K562 (cell line): ENCODE results near the gene SCN5A. TPM values are rescaled to one million over a fixed set of nuclear protein-coding genes. Genes with fewer than 3 reads are reported as not detected.

ENCODE experiments used
- CEBPG ChIP-seq, 3 experiments: fragments of 200-800 bp in 1 of 3; sonication (Bioruptor generic) in 1 of 3; sonication (generic) in 1 of 3; formaldehyde crosslinking in 1 of 3; IDR thresholded peaks in 2 of 3; conservative IDR thresholded peaks in 1 of 3; 2 replicates each; pipeline versions ENCODE4 v1.6.1 to v1.8.0; 2016 to 2022; ENCODE audit warnings: missing compliant biosample characterization in 2 of 3, missing genetic modification characterization in 2 of 3, mild to moderate bottlenecking in 1 of 3, missing genetic modification reagents in 1 of 3
- CEBPZ ChIP-seq: fragments of 150-350 bp; IDR thresholded peaks from 2 replicates; pipeline ENCODE4 v1.6.1; 2014; ENCODE audit warnings: low read depth, mild to moderate bottlenecking, low read length, borderline replicate concordance
- CSDE1 ChIP-seq, 2 experiments: fragments of 450-650 bp; IDR thresholded peaks; 2 replicates each; pipeline ENCODE4 v1.6.1; 2016; ENCODE audit warnings: mild to moderate bottlenecking in 1 of 2
- HNRNPL ChIP-seq: fragments of 200-400 bp; formaldehyde crosslinking; IDR thresholded peaks from 2 replicates; pipeline ENCODE4 v1.6.1; 2017; ENCODE audit warnings: low read depth, mild to moderate bottlenecking, low read length
- MAZ ChIP-seq, 2 experiments: fragments of 450-650 bp in 1 of 2; sonication (generic) in 1 of 2; formaldehyde crosslinking; IDR thresholded peaks in 1 of 2; conservative IDR thresholded peaks in 1 of 2; 2 replicates each; pipeline versions ENCODE4 v1.4.0 to v1.5.0; 2020; ENCODE audit warnings: mild to moderate bottlenecking in 1 of 2, missing genetic modification reagents in 1 of 2
- NKRF ChIP-seq: fragments of 450-650 bp; IDR thresholded peaks from 2 replicates; pipeline ENCODE4 v1.6.1; 2016; ENCODE audit warnings: borderline replicate concordance
- SNIP1 ChIP-seq: fragments of 450-650 bp; IDR thresholded peaks from 2 replicates; pipeline ENCODE4 v1.7.1; 2017; ENCODE audit warnings: low read depth, mild to moderate bottlenecking
- TGIF2 ChIP-seq: sonication (generic); formaldehyde crosslinking; IDR thresholded peaks from 2 replicates; pipeline ENCODE4 v1.8.1; 2022; ENCODE audit warnings: mild to moderate bottlenecking, missing genetic modification reagents, moderate library complexity
- ZNF143 ChIP-seq: sonication (generic); formaldehyde crosslinking; IDR thresholded peaks from 2 replicates; pipeline ENCODE4 v1.9.0; 2022; ENCODE audit warnings: mild to moderate bottlenecking, missing genetic modification reagents
- ZNF253 ChIP-seq: fragments of 250-450 bp; sonication (Bioruptor Pico); conservative IDR thresholded peaks from 2 replicates; pipeline ENCODE4 v1.6.1; 2021; ENCODE audit warnings: mild to moderate bottlenecking
- ZNF277 ChIP-seq: fragments of 250-450 bp; sonication (Bioruptor Pico); IDR thresholded peaks from 2 replicates; pipeline ENCODE4 v1.8.0; 2022; ENCODE audit warnings: inconsistent platforms, mild to moderate bottlenecking, moderate library complexity, borderline replicate concordance
- ZNF518B ChIP-seq: fragments of 250-450 bp; sonication (Bioruptor Pico); IDR thresholded peaks from 2 replicates; pipeline ENCODE4 v1.5.0; 2021; ENCODE audit warnings: mild to moderate bottlenecking, moderate library complexity
- ZNF589 ChIP-seq: fragments of 200-800 bp; sonication (Bioruptor generic); IDR thresholded peaks from 2 replicates; pipeline ENCODE4 v1.6.1; 2016; ENCODE audit warnings: low read depth, missing genetic modification characterization, missing compliant biosample characterization
- ZNF778 ChIP-seq: fragments of 450-650 bp; formaldehyde crosslinking; IDR thresholded peaks from 2 replicates; pipeline ENCODE4 v1.4.0; 2020; ENCODE audit warnings: mild to moderate bottlenecking, moderate library complexity
- ZNF79 ChIP-seq: fragments of 250-450 bp; sonication (Bioruptor Pico); IDR thresholded peaks from 2 replicates; pipeline ENCODE4 v1.4.0; 2020; ENCODE audit warnings: low read depth, mild to moderate bottlenecking, moderate library complexity
- polyA plus RNA-seq, 8 experiments: library from polyadenylated mRNA; depleted of rRNA in 4 of 8; stranded (reverse) in 5 of 8; unstranded in 3 of 8; fragments of >200 nt; fragmentation: Nextera tagmentation in 2 of 8; fragmentation: Illumina TruSeq in 1 of 8; extraction: Ambion mirVana in 2 of 8; extraction: Trizol in 1 of 8; gene quantifications; 2 replicates each; pipeline versions ENCODE4 v1.2.1 to v1.2.3, GENCODE V29; 2011 to 2014; ENCODE audit warnings: inconsistent platforms in 1 of 8, missing spikeins in 1 of 8
- total RNA-seq, 7 experiments: library from RNA; depleted of rRNA in 6 of 7; stranded (reverse); fragments of >200 nt in 6 of 7; fragmentation: Illumina TruSeq in 2 of 7; extraction: Trizol in 2 of 7; gene quantifications; 2 replicates each; pipeline versions ENCODE4 v1.2.1 to v1.2.3, GENCODE V29; 2011 to 2021; ENCODE audit warnings: low replicate concordance in 1 of 7

SCN5A gene
- total and polyA plus RNA-seq, 9 of the 15 experiments (the other 6 are each of a cell fraction or from before 2014, with no cell fraction given), result 0.07 to 1.4 (median 0.21) TPM; not detected in 2

GRCh38 chr3:38651153-38651789 lies 1.8 kb upstream of the SCN5A start (continued):
- TF ChIP-seq NKRF (no peak), ZNF79 (CRISPR knock-in tag) (no peak), CSDE1 (IDR thresholded peaks at IDR 0.05) (no peak), SNIP1 (no peak), ZNF277 (no peak), ZNF253 (no peak), ZNF589 (CRISPR knock-in tag) (no peak), ZNF518B (no peak), CEBPG (CRISPR knock-in tag; IDR thresholded peaks at IDR 0.05) (0 out of 2 replicates have a peak, but pooled peaks have one; percentile 23), CEBPG (tag; conservative IDR thresholded peaks at IDR 0.05 in 1 of 2, IDR thresholded peaks at IDR 0.05 in 1 of 2) (no peak), MAZ (CRISPR knock-in tag; conservative IDR thresholded peaks at IDR 0.05 in 1 of 2, IDR thresholded peaks at IDR 0.05 in 1 of 2) (no peak), CEBPZ (no peak), TGIF2 (CRISPR knock-in tag) (no peak), ZNF143 (CRISPR knock-in tag) (peak; percentile 43; the same call in 1 of the 2 replicates), HNRNPL (no peak), ZNF778 (CRISPR knock-in tag) (no peak)
